Muscle of leg (tissue), 11 donors: Measurements from ENCODE around the gene PMEPA1. TPM values are rescaled to one million over a fixed set of nuclear protein-coding genes. Genes with fewer than 3 reads are reported as not detected.

Source experiments
- DNase-seq: peaks from one replicate; pipeline ENCODE4 v3.0.0; 2013
- H3K27ac ChIP-seq: one replicate; pipeline ENCODE4 v1.5.1; 2013; ENCODE audit warnings: mild to moderate bottlenecking, low read length, control low read depth
- H3K27me3 ChIP-seq: one replicate; pipeline ENCODE4 v1.6.1; 2013; ENCODE audit warnings: low read length; ENCODE audit not compliant: control insufficient read depth, insufficient read depth
- H3K36me3 ChIP-seq: one replicate; pipeline ENCODE4 v1.6.1; 2013; ENCODE audit warnings: low read length; ENCODE audit not compliant: control insufficient read depth, insufficient read depth
- H3K4me1 ChIP-seq: one replicate; pipeline ENCODE4 v1.6.1; 2013; ENCODE audit warnings: low read length; ENCODE audit not compliant: control insufficient read depth, insufficient read depth
- H3K4me3 ChIP-seq: one replicate; pipeline ENCODE4 v1.5.1; 2013; ENCODE audit warnings: low read length, control low read depth
- H3K9me3 ChIP-seq: replicated peaks from 2 replicates; pipeline ENCODE4 v1.6.1; 2013; ENCODE audit warnings: low read depth, low read length; ENCODE audit not compliant: control insufficient read depth
- WGBS: methylation state at CpG from one replicate; pipeline ENCODE4 v1.1.5; 2013; ENCODE audit warnings: missing lambda C conversion rate; ENCODE audit not compliant: insufficient coverage; 5-methylcytosine and 5-hydroxymethylcytosine counted together
- polyA plus RNA-seq, 8 donors: library from polyadenylated mRNA; unstranded; fragments of 120-200 nt; gene quantifications; one replicate each; pipeline versions ENCODE4 v1.2.1 to v1.2.3, GENCODE V29; 2013; ENCODE audit warnings: inconsistent platforms in 1 of 8, low replicate concordance in 1 of 8; ENCODE audit not compliant: insufficient read length in 8 of 8, insufficient read depth in 1 of 8
- total RNA-seq: library from RNA; stranded (reverse); fragments of 120-200 nt; gene quantifications from one replicate; pipeline ENCODE4 v1.2.4, GENCODE V29; 2013

The PMEPA1 gene
- total and polyA plus RNA-seq, 9 donors, result 8.2 to 29.4 (median 23.3) TPM

GRCh38 chr20:57680131-57680716, 29.6 kb downstream of the PMEPA1 start:
- Histone ChIP-seq H3K4me1 (peaks cover 55% of the 10 kb centered on the region), H3K36me3 (peaks cover 4% of the 10 kb centered on the region), H3K9me3 (no peaks in the 10 kb centered on the region), H3K27me3 (peaks cover 2% of the 10 kb centered on the region), H3K27ac (no peak overlapping the region), H3K4me3 (no peak overlapping the region)
- DNase-seq, result no peak
- WGBS, result 66% methylated on average over 9 of the region's 12 CpGs

- H3K36me3 ChIP-seq, result peaks cover 7% of the 10 kb centered on the region
- H3K27ac ChIP-seq, result no peak overlapping the region
- 82% methylated on average over 5 of the region's 6 CpGs for WGBS
- H3K27me3 ChIP-seq, result peaks cover 2% of the 10 kb centered on the region
- no peak overlapping the region for H3K4me3 ChIP-seq
- H3K9me3 ChIP-seq, result no peaks in the 10 kb centered on the region
- DNase-seq, result no peak
- peaks cover 47% of the 10 kb centered on the region for H3K4me1 ChIP-seq
These were observed 30.7 kb downstream of the PMEPA1 start for GRCh38 chr20:57679113-57679512.

GRCh38 chr20:57678340-57678739, 31.5 kb downstream of the PMEPA1 start:
- peaks cover 7% of the 10 kb centered on the region for H3K36me3 ChIP-seq
- no peak for DNase-seq
- H3K9me3 ChIP-seq, result no peaks in the 10 kb centered on the region
- H3K4me1 ChIP-seq, result peaks cover 41% of the 10 kb centered on the region
- WGBS, result 41% methylated on average over 2 of the region's 12 CpGs
- peaks cover 2% of the 10 kb centered on the region for H3K27me3 ChIP-seq
- H3K4me3 ChIP-seq, result no peak overlapping the region
- H3K27ac ChIP-seq, result no peak overlapping the region

- H3K9me3 ChIP-seq, result no peaks in the 10 kb centered on the region
- H3K27me3 ChIP-seq, result peaks cover 2% of the 10 kb centered on the region
- no peak for DNase-seq
- WGBS, result 43% methylated on average over 1 of the region's 5 CpGs
- H3K4me3 ChIP-seq, result no peak overlapping the region
- H3K27ac ChIP-seq, result no peak overlapping the region
- H3K36me3 ChIP-seq, result peaks cover 7% of the 10 kb centered on the region
- H3K4me1 ChIP-seq, result peaks cover 36% of the 10 kb centered on the region
These were observed 32.2 kb downstream of the PMEPA1 start for GRCh38 chr20:57677584-57677982.

- DNase-seq, result no peak
- Histone ChIP-seq H3K9me3 (no peaks in the 10 kb centered on the region), H3K4me1 (peaks cover 34% of the 10 kb centered on the region), H3K27me3 (peaks cover 2% of the 10 kb centered on the region), H3K27ac (no peak overlapping the region), H3K36me3 (peaks cover 7% of the 10 kb centered on the region), H3K4me3 (no peak overlapping the region)
- 65% methylated on average over 10 of the region's 24 CpGs for WGBS
These were observed 32.9 kb downstream of the PMEPA1 start for GRCh38 chr20:57676589-57677583.

- no peak overlapping the region for H3K27ac ChIP-seq
- no peaks in the 10 kb centered on the region for H3K9me3 ChIP-seq
- H3K4me1 ChIP-seq, result peaks cover 34% of the 10 kb centered on the region
- H3K4me3 ChIP-seq, result no peak overlapping the region
- DNase-seq, result no peak
- WGBS, result 68% methylated on average over 7 of the region's 12 CpGs
- H3K36me3 ChIP-seq, result peaks cover 7% of the 10 kb centered on the region
- H3K27me3 ChIP-seq, result peaks cover 2% of the 10 kb centered on the region
These were observed 34.0 kb downstream of the PMEPA1 start for GRCh38 chr20:57675773-57676172.

GRCh38 chr20:57672953-57673575, 36.8 kb downstream of the PMEPA1 start:
- peaks cover 24% of the 10 kb centered on the region for H3K4me1 ChIP-seq
- DNase-seq, result no peak
- H3K4me3 ChIP-seq, result no peak overlapping the region
- H3K27ac ChIP-seq, result no peak overlapping the region
- WGBS, result 84% methylated on average over 14 of the region's 17 CpGs
- H3K9me3 ChIP-seq, result no peaks in the 10 kb centered on the region
- H3K36me3 ChIP-seq, result peaks cover 3% of the 10 kb centered on the region
- no peaks in the 10 kb centered on the region for H3K27me3 ChIP-seq

- 41% methylated on average over 21 of the region's 26 CpGs for WGBS
- Histone ChIP-seq H3K9me3 (no peaks in the 10 kb centered on the region), H3K4me3 (no peak overlapping the region), H3K27me3 (no peaks in the 10 kb centered on the region), H3K27ac (peak overlapping the region; percentile 67), H3K4me1 (peaks cover 33% of the 10 kb centered on the region), H3K36me3 (peaks cover 3% of the 10 kb centered on the region)
- DNase-seq, result peak; percentile 70
These were observed 37.7 kb downstream of the PMEPA1 start for GRCh38 chr20:57672164-57672563.

GRCh38 chr20:57671662-57672061, 38.2 kb downstream of the PMEPA1 start:
- Histone ChIP-seq H3K27ac (no peak overlapping the region), H3K36me3 (peaks cover 3% of the 10 kb centered on the region), H3K9me3 (no peaks in the 10 kb centered on the region), H3K4me3 (no peak overlapping the region), H3K4me1 (peaks cover 34% of the 10 kb centered on the region), H3K27me3 (no peaks in the 10 kb centered on the region)
- 79% methylated on average over 4 of the region's 4 CpGs for WGBS
- no peak for DNase-seq

GRCh38 chr20:57671072-57671391, 38.8 kb downstream of the PMEPA1 start:
- Histone ChIP-seq H3K4me1 (peaks cover 34% of the 10 kb centered on the region), H3K36me3 (peaks cover 3% of the 10 kb centered on the region), H3K27me3 (no peaks in the 10 kb centered on the region), H3K27ac (no peak overlapping the region), H3K9me3 (no peaks in the 10 kb centered on the region), H3K4me3 (no peak overlapping the region)
- 91% methylated on average over 4 of the region's 10 CpGs for whole genome bisulfite sequencing
- DNase-seq, result no peak
